Mucosa of descending colon (tissue), 3 donors: ENCODE results near the gene ZNF653. TPM values are rescaled to one million over a fixed set of nuclear protein-coding genes. Genes with fewer than 3 reads are reported as not detected.

Source experiments
- ATAC-seq: fragments of 200-7000 bp; cut with Tn5 transposase; one replicate; pipeline ENCODE4 v1.9.1; 2020; ENCODE audit warnings: mild to moderate bottlenecking, moderate library complexity
- DNase-seq, 3 donors: peaks; one replicate each; pipeline ENCODE4 v3.0.0-alpha.2; 2020
- H3K36me3 ChIP-seq: fragments of 200-600 bp; one replicate; pipeline ENCODE4 v1.8.0; 2021; ENCODE audit warnings: low read depth, mild to moderate bottlenecking
- H3K4me1 ChIP-seq: fragments of 200-600 bp; one replicate; pipeline ENCODE4 v1.8.0; 2021; ENCODE audit warnings: low read depth, mild to moderate bottlenecking
- H3K4me3 ChIP-seq: fragments of 200-600 bp; one replicate; pipeline ENCODE4 v1.8.0; 2021; ENCODE audit warnings: mild to moderate bottlenecking
- H3K9me3 ChIP-seq: fragments of 200-600 bp; one replicate; pipeline ENCODE4 v1.8.0; 2021; ENCODE audit warnings: mild to moderate bottlenecking
- CTCF ChIP-seq: fragments of 200-600 bp; IDR thresholded peaks from one replicate; pipeline ENCODE4 v1.8.0; 2022; ENCODE audit warnings: antibody characterized with exemption, mild to moderate bottlenecking
- intact Hi-C, 2 donors: fragments of 100-400 bp; cut with DNase I in 1 of 2; cut with micrococcal nuclease in 1 of 2; formaldehyde crosslinking; loops; one replicate each; pipeline versions ENCODE4 v1.11.0 to v1.11.1; 2022; cut with DNase I, micrococcal nuclease
- total RNA-seq, 3 donors: library from RNA; stranded (reverse); fragmentation: NEBNext Ultra II Directional in 2 of 3; extraction: Animal tissue kit (Norgen Biotek cat#: 25700) in 2 of 3; gene quantifications; one replicate each; pipeline versions ENCODE4 v1.2.1 to v1.2.4, GENCODE V29; 2021 to 2023
- donor health status: DM: no; HTN: no; CAD: no; lungs with moderate emphysema.
- donor health status: DM: no; HTN: no; CAD: no.
- donor health status: DM: no; HTN: yes; CAD: no.

ZNF653 gene
- total RNA-seq, 3 donors from 2014 or later = 10.4 to 13.5 (median 10.9) TPM

- Histone ChIP-seq H3K36me3 (peaks cover 5% of the 10 kb centered on the region), H3K9me3 (no peaks in the 10 kb centered on the region), H3K4me1 (no peaks in the 10 kb centered on the region), H3K4me3 (no peak overlapping the region)
- intact Hi-C loops = no loop called here
- ATAC-seq = no peak
- no peak for TF ChIP-seq CTCF
- DNase-seq = no peak
Measured at GRCh38 chr19:11550265-11550664, 44.6 kb upstream of the ZNF653 start.

GRCh38 chr19:11549386-11549953 lies 43.8 kb upstream of the ZNF653 start:
- intact Hi-C loops = no loop called here
- no peak for TF ChIP-seq CTCF
- no peaks in the 10 kb centered on the region for H3K4me1 ChIP-seq
- no peak overlapping the region for H3K4me3 ChIP-seq
- DNase-seq = peak in 1 of 3 donors; percentile 48
- H3K9me3 ChIP-seq = no peaks in the 10 kb centered on the region
- no peak for ATAC-seq
- H3K36me3 ChIP-seq = peaks cover 5% of the 10 kb centered on the region

- intact Hi-C loops = no loop called here
- ATAC-seq (no peak), DNase-seq (no peak)
- Histone ChIP-seq H3K4me1 (no peaks in the 10 kb centered on the region), H3K9me3 (no peaks in the 10 kb centered on the region), H3K4me3 (no peak overlapping the region), H3K36me3 (no peaks in the 10 kb centered on the region)
- TF ChIP-seq CTCF = no peak
Measured at GRCh38 chr19:11547929-11548700, 42.5 kb upstream of the ZNF653 start.

GRCh38 chr19:11541238-11541637 lies 35.6 kb upstream of the ZNF653 start:
- TF ChIP-seq CTCF = no peak
- DNase-seq (no peak), ATAC-seq (no peak)

GRCh38 chr19:11540645-11541044 lies 35.0 kb upstream of the ZNF653 start:
- DNase-seq (no peak), ATAC-seq (no peak)
- H3K36me3 ChIP-seq = no peaks in the 10 kb centered on the region
- intact Hi-C loops = no loop called here
- H3K4me1 ChIP-seq = peaks cover 4% of the 10 kb centered on the region
- H3K9me3 ChIP-seq = no peaks in the 10 kb centered on the region
- H3K4me3 ChIP-seq = no peak overlapping the region
- no peak for TF ChIP-seq CTCF

More at GRCh38 chr19:11541238-11541637, 35.6 kb upstream of the ZNF653 start:
- peaks cover 2% of the 10 kb centered on the region for H3K4me1 ChIP-seq
- no peaks in the 10 kb centered on the region for H3K9me3 ChIP-seq
- intact Hi-C loops = no loop called here
- H3K36me3 ChIP-seq = no peaks in the 10 kb centered on the region
- no peak overlapping the region for H3K4me3 ChIP-seq
